ENCODE results near the gene FBN2.
"Not testable (repeated sequence)": the region's sequence is repeated elsewhere in the genome, so short reads cannot be mapped to it uniquely, and the experiment has no call there.

Gene FBN2

GRCh38 chr5:128413356-128413755, 124.7 kb downstream of the FBN2 start:
- DNase-seq = no peak

- DNase-seq = no peak
Observed at GRCh38 chr5:128412145-128412930, 125.7 kb downstream of the FBN2 start.

GRCh38 chr5:128409166-128409800, 128.8 kb downstream of the FBN2 start:
- DNase-seq = no peak

- no peak for DNase-seq
Observed at GRCh38 chr5:128408622-128409021, 129.4 kb downstream of the FBN2 start.

- DNase-seq = no peak
Observed at GRCh38 chr5:128407944-128408343, 130.1 kb downstream of the FBN2 start.

GRCh38 chr5:128406803-128407202, 131.2 kb downstream of the FBN2 start:
- no peak for DNase-seq

- no peak for DNase-seq
Observed at GRCh38 chr5:128405159-128405558, 132.9 kb downstream of the FBN2 start.

GRCh38 chr5:128403333-128403732, 134.7 kb downstream of the FBN2 start:
- peak; percentile 11 for DNase-seq

- no peak for DNase-seq
Observed at GRCh38 chr5:128402506-128402905, 135.5 kb downstream of the FBN2 start.

GRCh38 chr5:128400766-128401165, 137.3 kb downstream of the FBN2 start:
- not testable (repeated sequence) for DNase-seq

- no peak for DNase-seq
Observed at GRCh38 chr5:128399111-128399510, 138.9 kb downstream of the FBN2 start.

- no peak for DNase-seq
Observed at GRCh38 chr5:128397876-128398275, 140.2 kb downstream of the FBN2 start.

- DNase-seq = no peak
Observed at GRCh38 chr5:128395073-128395472, 143.0 kb downstream of the FBN2 start.

GRCh38 chr5:128384068-128384467, 154.0 kb downstream of the FBN2 start:
- no peak for DNase-seq

- no peak for DNase-seq
Observed at GRCh38 chr5:128380337-128380736, 157.7 kb downstream of the FBN2 start.

- DNase-seq = no peak
Observed at GRCh38 chr5:128378632-128379031, 159.4 kb downstream of the FBN2 start.

- no peak for DNase-seq
Observed at GRCh38 chr5:128378196-128378595, 159.8 kb downstream of the FBN2 start.

GRCh38 chr5:128376577-128376976, 161.5 kb downstream of the FBN2 start:
- no peak for DNase-seq

GRCh38 chr5:128366147-128366546, 171.9 kb downstream of the FBN2 start:
- DNase-seq = no peak

- DNase-seq = no peak
Observed at GRCh38 chr5:128362370-128362769, 175.7 kb downstream of the FBN2 start.

- no peak for DNase-seq
Observed at GRCh38 chr5:128358826-128359225, 179.2 kb downstream of the FBN2 start.

- no peak for DNase-seq
Observed at GRCh38 chr5:128357226-128357625, 180.8 kb downstream of the FBN2 start.

GRCh38 chr5:128355961-128356360, 182.1 kb downstream of the FBN2 start:
- DNase-seq = no peak

GRCh38 chr5:128353441-128354107, 184.5 kb downstream of the FBN2 start:
- no peak for DNase-seq
